ENCODE measurements around the gene RNF225. TPM values are rescaled to one million over a fixed set of nuclear protein-coding genes. Genes with fewer than 3 reads are reported as not detected.
A peak's percentile ranks its signal among the peaks of the same experiment; 100 is the strongest.

The RNF225 gene
- total and polyA plus RNA-seq, 5 experiments from 2014 or later, result 0.39 to 1.2 TPM; not detected in 3

GRCh38 chr19:58406818-58407657 lies 11.6 kb downstream of the RNF225 start:
- Mint-ChIP-seq H3K9me3 (no peaks in the 10 kb centered on the region), H3K4me3 (peak overlapping the region; percentile 94 to 98 (median 96))
- no peak for ATAC-seq

GRCh38 chr19:58407658-58408151 lies 12.2 kb downstream of the RNF225 start:
- peak overlapping the region; percentile 43 to 98 (median 96) for H3K27ac Mint-ChIP-seq
- H3K4me3 Mint-ChIP-seq, result peak overlapping the region; percentile 94 to 98 (median 96)
- H3K36me3 Mint-ChIP-seq, result peaks cover 0 to 4% (median 0%) of the 10 kb centered on the region in 3 donors
- ATAC-seq (no peak), DNase-seq (no peak)
- H3K9me3 Mint-ChIP-seq, result no peaks in the 10 kb centered on the region
- H3K27me3 Mint-ChIP-seq, result no peaks in the 10 kb centered on the region
- POLR2A ChIA-PET, result interaction anchor here (0.7 to 2.0 kb wide), 7 partner anchors 17 to 91 kb away, joined by 3 to 15 read pairs (median 5); partner anchors contain the start of genes ZNF324B, ZNF497 and ZSCAN22
- peaks cover 23 to 44% (median 34%) of the 10 kb centered on the region in 4 donors for H3K4me1 Mint-ChIP-seq

More at GRCh38 chr19:58406818-58407657, 11.6 kb downstream of the RNF225 start:
- H3K27ac Mint-ChIP-seq, result peak overlapping the region; percentile 43 to 98 (median 96)
- peaks cover 23 to 41% (median 34%) of the 10 kb centered on the region in 4 donors for H3K4me1 Mint-ChIP-seq
- no peak for DNase-seq
- POLR2A ChIA-PET, result interaction anchor here (0.5 to 2.0 kb wide), 2 partner anchors 21 to 56 kb away, joined by 3 to 5 read pairs; no protein-coding TSS in a partner anchor
- no peaks in the 10 kb centered on the region for H3K27me3 Mint-ChIP-seq
- no peaks in the 10 kb centered on the region for H3K36me3 Mint-ChIP-seq

- peak within 1 kb of the TSS; percentile 94 to 98 (median 96) for H3K4me3 Mint-ChIP-seq
- no peaks in the 10 kb centered on the region for H3K27me3 Mint-ChIP-seq
- peak within 1 kb of the TSS; percentile 72 to 98 (median 96) for H3K27ac Mint-ChIP-seq
- POLR2A ChIA-PET, result interaction anchor here (0.6 to 2.0 kb wide), 14 partner anchors 18 to 90 kb away, joined by 3 to 15 read pairs (median 4); partner anchors contain the start of genes RPS5, ZNF132, ZNF324B and ZNF497
- H3K36me3 Mint-ChIP-seq, result peaks cover 0 to 8% (median 0%) of the 10 kb centered on the region in 3 donors
- peak; percentile 88 to 97 (median 92) for DNase-seq
- H3K4me1 Mint-ChIP-seq, result peaks cover 25 to 41% (median 35%) of the 10 kb centered on the region in 4 donors
- no peaks in the 10 kb centered on the region for H3K9me3 Mint-ChIP-seq
- ATAC-seq, result peak; percentile 92 to 97
These were observed 12.9 kb downstream of the RNF225 start, which contains the start of gene ZNF584 for GRCh38 chr19:58408152-58409009. Gene ZNF584, plus strand, starts transcription at chr19:58408649. Its CDS starts 499 bp downstream, at chr19:58409148.

GRCh38 chr19:58409010-58409790 lies 13.7 kb downstream of the RNF225 start:
- H3K9me3 Mint-ChIP-seq, result no peaks in the 10 kb centered on the region
- H3K36me3 Mint-ChIP-seq, result peaks cover 0 to 8% (median 0%) of the 10 kb centered on the region in 3 donors
- DNase-seq (no peak), ATAC-seq (no peak)
- no peaks in the 10 kb centered on the region for H3K27me3 Mint-ChIP-seq
- POLR2A ChIA-PET, result interaction anchor here (0.6 to 1.6 kb wide), 12 partner anchors 18 to 82 kb away, joined by 3 to 15 read pairs (median 4); partner anchors contain the start of genes RPS5, ZNF132, ZNF324B and ZNF497
- H3K4me1 Mint-ChIP-seq, result peaks cover 25 to 41% (median 35%) of the 10 kb centered on the region in 4 donors
- H3K27ac Mint-ChIP-seq, result peak overlapping the region; percentile 33 to 97 (median 82)
- peak overlapping the region; percentile 94 to 98 (median 96) for H3K4me3 Mint-ChIP-seq

GRCh38 chr19:58416604-58417003 lies 21.1 kb downstream of the RNF225 start:
- H3K36me3 Mint-ChIP-seq, result peaks cover 11 to 41% (median 41%) of the 10 kb centered on the region in 3 donors
- no peak overlapping the region for H3K27ac Mint-ChIP-seq
- no peaks in the 10 kb centered on the region for H3K27me3 Mint-ChIP-seq
- peaks cover 0 to 6% (median 2%) of the 10 kb centered on the region in 4 donors for H3K4me1 Mint-ChIP-seq
- H3K4me3 Mint-ChIP-seq, result no peak overlapping the region
- DNase-seq (no peak), ATAC-seq (no peak)
- POLR2A ChIA-PET, result interaction anchor here (1.0 kb wide), 1 partner anchor 13 kb away, joined by 3 read pairs; no protein-coding TSS in a partner anchor
- no peaks in the 10 kb centered on the region for H3K9me3 Mint-ChIP-seq

- DNase-seq (no peak), ATAC-seq (no peak)
- H3K4me1 Mint-ChIP-seq, result peaks cover 0 to 6% (median 2%) of the 10 kb centered on the region in 4 donors
- H3K36me3 Mint-ChIP-seq, result peaks cover 11 to 41% (median 41%) of the 10 kb centered on the region in 3 donors
- no peak overlapping the region for H3K4me3 Mint-ChIP-seq
- H3K27me3 Mint-ChIP-seq, result no peaks in the 10 kb centered on the region
- POLR2A ChIA-PET, result no interaction called here
- no peaks in the 10 kb centered on the region for H3K9me3 Mint-ChIP-seq
- H3K27ac Mint-ChIP-seq, result no peak overlapping the region
These were observed 21.6 kb downstream of the RNF225 start for GRCh38 chr19:58417071-58417470.

- Mint-ChIP-seq H3K36me3 (peaks cover 5 to 44% (median 26%) of the 10 kb centered on the region in 3 donors), H3K4me1 (no peaks in the 10 kb centered on the region), H3K27ac (no peak overlapping the region), H3K4me3 (no peak overlapping the region), H3K27me3 (no peaks in the 10 kb centered on the region), H3K9me3 (peaks cover 0 to 75% (median 28%) of the 10 kb centered on the region in 9 donors)
- POLR2A ChIA-PET, result no interaction called here
- DNase-seq (no peak), ATAC-seq (no peak)
These were observed 33.2 kb downstream of the RNF225 start for GRCh38 chr19:58428617-58429016.

- Mint-ChIP-seq H3K4me1 (no peaks in the 10 kb centered on the region), H3K4me3 (no peak overlapping the region), H3K36me3 (peaks cover 14 to 55% (median 33%) of the 10 kb centered on the region in 3 donors), H3K27me3 (no peaks in the 10 kb centered on the region), H3K27ac (no peak overlapping the region), H3K9me3 (peaks cover 0 to 85% (median 31%) of the 10 kb centered on the region in 9 donors)
- POLR2A ChIA-PET, result interaction anchor here (1.1 kb wide), 1 partner anchor 13 kb away, joined by 3 read pairs; no protein-coding TSS in a partner anchor
- no peak for ATAC-seq
- no peak for DNase-seq
These were observed 34.3 kb downstream of the RNF225 start for GRCh38 chr19:58429745-58430144.

- no peak overlapping the region for H3K4me3 Mint-ChIP-seq
- H3K27ac Mint-ChIP-seq, result no peak overlapping the region
- peaks cover 10 to 99% (median 42%) of the 10 kb centered on the region in 9 donors for H3K9me3 Mint-ChIP-seq
- H3K36me3 Mint-ChIP-seq, result peaks cover 52 to 93% (median 63%) of the 10 kb centered on the region in 3 donors
- peaks cover 11 to 16% (median 14%) of the 10 kb centered on the region in 4 donors for H3K4me1 Mint-ChIP-seq
- no peaks in the 10 kb centered on the region for H3K27me3 Mint-ChIP-seq
- no peak for DNase-seq
- POLR2A ChIA-PET, result interaction anchor here (0.5 kb wide), 1 partner anchor 71 kb away, joined by 4 read pairs; no protein-coding TSS in a partner anchor
- no peak for ATAC-seq
These were observed 38.8 kb downstream of the RNF225 start for GRCh38 chr19:58434217-58434616.

GRCh38 chr19:58439576-58440554 lies 44.4 kb downstream of the RNF225 start, which contains the start of gene ZNF132:
Gene ZNF132, minus strand, starts transcription at chr19:58440153. Its CDS starts 332 bp downstream, at chr19:58439821.
- Mint-ChIP-seq H3K4me1 (peaks cover 26 to 39% (median 33%) of the 10 kb centered on the region in 4 donors), H3K27me3 (peaks cover 0 to 2% (median 0%) of the 10 kb centered on the region in 5 donors), H3K36me3 (peaks cover 45 to 53% (median 45%) of the 10 kb centered on the region in 3 donors), H3K4me3 (peak within 1 kb of the TSS; percentile 93 to 100 (median 98)), H3K9me3 (peaks cover 10 to 56% (median 49%) of the 10 kb centered on the region in 9 donors), H3K27ac (peak within 1 kb of the TSS; percentile 96 to 100 (median 98))
- DNase-seq (peak; percentile 84 to 98 (median 95)), ATAC-seq (peak; percentile 95 to 96)
- POLR2A ChIA-PET, result interaction anchor here (0.6 to 2.0 kb wide), 14 partner anchors 8 to 731 kb away, joined by 3 to 10 read pairs (median 4); partner anchors contain the start of genes ZBTB45, ZNF154, ZNF274 and ZNF497
